GM19455 (cell line): ENCODE measurements around the gene GAPDH.
"Not testable (repeated sequence)": the region's sequence is repeated elsewhere in the genome, so short reads cannot be mapped to it uniquely, and the experiment has no call there.

Source experiments
- ATAC-seq: cut with Tn5 transposase; IDR thresholded peaks from one replicate; pipeline ENCODE4 v1.9.1; 2021; ENCODE audit not compliant: unreplicated experiment

The GAPDH gene

DNA sequence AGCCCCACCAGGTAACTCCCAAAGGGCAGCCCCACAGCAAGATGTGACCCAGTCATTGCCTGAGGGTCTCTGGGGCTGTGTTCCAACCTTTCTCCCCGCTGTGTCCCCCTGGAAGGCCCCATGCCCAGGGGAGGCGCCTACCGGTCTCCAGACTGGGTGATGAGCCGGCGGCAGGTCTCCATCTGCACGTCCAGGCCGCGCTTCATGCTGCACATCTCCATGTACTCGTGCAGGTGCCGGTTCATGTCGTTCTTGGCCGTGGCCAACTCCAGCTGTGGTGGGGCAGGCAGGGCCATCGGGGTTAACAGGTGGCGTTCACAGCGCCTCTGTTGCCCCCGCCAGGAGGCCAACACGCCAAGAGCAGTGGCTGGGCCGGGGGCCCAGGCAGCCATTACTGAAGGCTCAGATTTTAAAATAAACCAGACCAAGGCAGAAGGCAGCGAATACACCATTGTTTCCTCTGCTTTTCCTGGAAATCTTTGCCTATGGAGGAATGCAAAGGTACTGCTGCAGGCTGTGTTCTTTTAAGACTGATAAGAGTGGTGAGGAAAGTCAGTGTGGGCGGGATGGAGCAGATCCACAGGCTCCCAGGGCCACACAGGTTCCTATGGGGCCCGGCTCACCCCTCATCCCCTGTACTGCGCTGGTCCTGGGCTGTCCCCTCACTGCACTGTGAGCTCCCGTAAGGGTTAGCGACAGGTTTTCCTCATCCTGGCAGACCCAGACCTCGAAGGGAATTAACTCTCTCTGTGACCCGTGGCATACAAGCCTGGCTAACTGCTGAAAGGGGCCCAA, 7.3 kb downstream of the GAPDH start:
- no peak for ATAC-seq

DNA sequence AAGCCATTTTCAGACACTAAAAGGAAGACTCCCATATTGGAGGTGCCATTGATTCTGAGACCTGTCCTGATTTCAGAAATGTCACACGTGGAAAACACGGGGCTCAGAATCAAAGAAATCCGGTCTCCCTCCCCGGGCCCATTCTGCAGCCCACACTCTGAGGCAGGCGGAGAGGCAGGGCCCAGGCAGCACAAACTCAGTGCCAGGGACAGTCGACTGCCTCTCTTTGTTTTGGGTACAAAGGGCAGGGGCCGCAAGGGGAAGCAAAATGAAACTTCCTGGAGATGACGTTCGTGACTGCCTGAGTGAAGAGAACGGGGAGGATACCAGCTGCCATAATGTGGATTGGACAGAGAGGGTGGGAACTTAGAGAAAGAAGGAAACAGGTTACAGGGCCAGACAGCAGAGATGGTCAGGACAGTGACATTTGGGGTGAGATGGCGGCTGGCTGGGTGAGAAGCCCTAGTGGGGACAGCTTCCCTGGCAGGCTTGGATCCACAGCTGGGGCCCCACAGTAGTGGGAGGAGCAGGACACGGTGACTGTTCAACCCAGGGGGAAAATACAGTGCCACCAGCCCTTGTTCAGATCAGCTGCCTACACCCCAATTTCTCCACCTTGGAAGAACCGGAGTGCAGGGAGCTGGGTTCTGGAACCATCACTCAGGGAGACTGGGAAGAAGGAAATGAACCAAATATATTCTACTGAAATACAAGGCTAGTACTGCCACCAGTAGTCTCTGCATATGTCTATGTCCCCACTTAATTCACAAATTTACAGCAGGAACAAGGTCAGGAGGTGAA, 8.1 kb downstream of the GAPDH start:
- ATAC-seq, result no peak

GRCh38 chr12:6546016-6546415, 11.7 kb downstream of the GAPDH start:
- ATAC-seq, result no peak

- ATAC-seq, result no peak
Measured at GRCh38 chr12:6547566-6547965, 13.2 kb downstream of the GAPDH start.

DNA sequence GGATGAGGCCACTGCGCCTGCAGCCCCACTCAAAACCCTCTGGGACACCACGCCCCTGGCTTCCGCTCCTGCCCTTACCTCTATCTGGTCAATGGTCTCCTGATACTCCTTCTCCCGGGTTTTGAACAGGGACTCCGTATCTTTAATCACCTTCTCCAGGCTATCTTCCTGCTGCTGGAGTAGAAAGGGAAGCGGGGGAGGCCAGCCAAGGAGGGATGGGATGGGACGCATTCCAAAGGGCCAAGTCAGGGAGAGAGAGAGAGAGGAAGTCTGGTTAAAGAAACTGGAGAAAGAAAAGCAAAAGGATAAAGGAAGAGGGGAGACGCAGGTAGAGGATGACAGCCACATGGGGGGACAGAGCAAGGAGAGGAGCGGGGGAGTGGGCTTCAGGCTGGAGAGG, 13.7 kb downstream of the GAPDH start:
- no peak for ATAC-seq

- ATAC-seq, result no peak
Measured at GRCh38 chr12:6548556-6548955, 14.2 kb downstream of the GAPDH start.

DNA sequence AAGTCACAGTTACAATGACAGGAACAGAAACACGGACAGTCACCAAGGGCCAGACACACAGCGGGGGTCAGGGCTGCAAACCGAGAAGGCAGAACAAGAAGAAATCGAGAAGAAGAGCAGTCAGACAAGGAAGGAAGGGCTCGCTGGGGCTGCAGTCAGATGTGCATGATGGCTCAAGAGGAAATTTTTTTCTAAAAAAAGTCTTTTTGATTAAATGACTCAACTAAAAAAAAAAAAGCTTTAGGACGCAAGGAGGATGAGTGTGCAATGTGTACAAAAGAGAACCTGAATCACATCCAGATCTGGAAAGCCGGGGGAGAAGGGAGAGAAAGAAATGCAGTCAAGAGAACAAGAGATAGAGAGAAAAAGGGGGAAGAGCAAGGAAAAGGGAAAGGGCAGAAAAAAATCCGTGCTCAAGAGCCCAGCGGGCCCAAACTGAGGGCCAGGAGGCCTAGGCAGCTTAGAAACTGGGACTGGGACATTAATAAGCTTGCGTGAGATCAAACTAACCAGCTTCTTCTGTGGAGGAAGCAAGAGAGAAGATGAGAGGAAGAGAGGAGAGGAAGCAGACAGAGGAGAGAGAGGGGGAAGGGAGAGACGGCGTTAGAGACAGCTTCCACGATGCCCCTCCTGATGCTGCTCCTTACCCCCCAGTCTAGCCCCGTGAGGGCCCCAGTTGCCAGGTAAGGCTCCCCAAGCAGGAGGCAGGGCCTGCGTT, 14.8 kb downstream of the GAPDH start:
- ATAC-seq, result no peak

- ATAC-seq, result no peak
Measured at GRCh38 chr12:6549684-6550151, 15.4 kb downstream of the GAPDH start.

DNA sequence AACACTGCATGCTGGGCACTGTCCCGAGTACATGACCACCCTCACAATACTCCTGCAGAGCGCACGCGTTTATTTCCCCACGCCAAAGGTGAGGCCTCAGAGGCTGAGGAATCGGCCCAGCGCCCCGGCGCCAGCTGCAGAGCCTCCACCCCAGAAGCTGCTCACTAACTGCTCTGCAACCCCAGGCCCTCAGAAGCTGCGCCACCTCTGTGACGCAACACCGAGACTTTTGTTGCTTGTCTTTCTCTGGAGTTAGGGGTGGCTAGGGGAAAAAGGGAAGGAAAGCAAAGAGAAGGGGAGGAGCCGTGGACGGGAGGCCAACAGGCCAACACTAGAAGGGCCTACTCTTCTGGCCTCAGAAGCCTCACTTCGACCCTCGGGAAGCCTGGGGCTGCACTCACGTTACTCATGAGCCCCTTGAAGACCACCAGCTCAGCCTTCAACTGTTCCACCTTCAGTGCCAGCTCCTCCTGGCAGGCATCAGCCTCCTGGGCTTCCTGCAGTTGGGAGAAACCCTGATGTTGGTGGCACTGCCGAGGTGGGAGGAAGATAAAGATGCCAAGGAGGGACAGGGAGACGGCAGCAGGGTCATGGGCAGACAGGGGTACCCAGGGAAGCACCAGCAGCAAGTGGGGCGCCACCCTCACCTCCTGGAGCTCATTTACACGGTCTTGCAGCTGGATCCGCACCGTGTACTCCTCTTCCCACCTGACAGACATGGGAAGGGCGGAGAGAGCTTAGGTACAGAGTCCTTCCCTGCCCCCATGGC, 16.2 kb downstream of the GAPDH start:
- ATAC-seq, result no peak

DNA sequence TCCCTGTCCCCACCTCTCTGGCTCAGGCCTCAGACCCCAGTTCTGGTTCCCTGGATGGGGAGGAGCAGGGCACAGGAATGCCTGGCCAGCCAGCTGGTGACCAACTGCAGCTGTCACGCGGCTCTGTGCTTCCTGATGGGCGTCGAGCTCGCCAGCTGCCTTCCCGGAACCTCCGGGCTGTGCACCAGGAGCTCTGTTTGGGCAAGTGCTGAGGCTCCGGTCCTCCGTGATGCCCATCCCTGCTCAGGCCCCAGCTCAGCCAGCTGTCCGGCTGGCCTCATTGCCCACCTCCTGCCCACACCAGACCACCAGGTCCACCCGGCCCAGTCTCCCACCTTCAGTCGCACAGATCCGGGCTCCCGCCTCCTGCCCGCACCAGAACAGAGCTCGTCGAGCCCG, 16.7 kb downstream of the GAPDH start:
- no peak for ATAC-seq

- no peak for ATAC-seq
Measured at GRCh38 chr12:6551496-6552139, 17.3 kb downstream of the GAPDH start.

GRCh38 chr12:6552140-6552551, 17.8 kb downstream of the GAPDH start:
- no peak for ATAC-seq

DNA sequence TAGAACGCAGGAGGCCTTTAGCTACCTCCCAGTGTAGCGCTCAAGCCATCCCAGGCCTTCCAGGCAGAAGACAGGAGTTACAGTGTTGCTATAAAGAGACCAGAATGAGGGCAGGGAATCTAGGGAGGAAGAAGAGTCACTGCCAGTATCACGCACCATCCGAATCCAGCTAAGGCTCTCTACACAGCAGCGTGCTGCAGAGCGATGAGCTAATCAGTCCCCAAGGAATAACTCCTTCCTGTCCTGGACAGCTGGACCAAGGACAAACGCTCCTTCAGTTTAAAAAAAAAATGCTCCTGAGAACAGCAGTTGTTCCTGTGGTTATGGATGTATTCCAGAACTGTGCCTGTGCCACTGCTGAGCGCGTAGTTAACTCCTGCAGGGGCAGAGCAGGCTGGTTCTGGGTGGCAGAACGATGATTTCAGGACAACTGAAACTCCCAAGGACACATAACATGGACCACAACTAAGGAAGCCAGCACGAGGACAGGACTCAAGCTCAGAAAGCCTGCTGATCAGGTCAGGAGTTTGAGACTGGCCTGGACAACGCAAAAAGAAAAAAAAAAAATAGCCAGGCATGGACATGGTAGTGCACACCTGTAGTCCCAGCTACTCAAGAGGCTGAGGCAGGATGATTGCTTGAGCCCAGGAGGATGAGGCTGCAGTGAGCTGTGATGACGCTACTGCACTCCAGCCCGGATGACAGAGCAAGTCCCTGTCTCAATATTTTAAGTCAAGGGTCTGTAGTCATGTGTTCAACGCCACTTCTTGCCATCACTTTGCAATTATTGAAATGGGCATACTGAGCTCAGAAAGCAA, 18.9 kb downstream of the GAPDH start:
- ATAC-seq, result no peak

GRCh38 chr12:6554168-6555017, 20.1 kb downstream of the GAPDH start:
- ATAC-seq, result peak; percentile 48

DNA sequence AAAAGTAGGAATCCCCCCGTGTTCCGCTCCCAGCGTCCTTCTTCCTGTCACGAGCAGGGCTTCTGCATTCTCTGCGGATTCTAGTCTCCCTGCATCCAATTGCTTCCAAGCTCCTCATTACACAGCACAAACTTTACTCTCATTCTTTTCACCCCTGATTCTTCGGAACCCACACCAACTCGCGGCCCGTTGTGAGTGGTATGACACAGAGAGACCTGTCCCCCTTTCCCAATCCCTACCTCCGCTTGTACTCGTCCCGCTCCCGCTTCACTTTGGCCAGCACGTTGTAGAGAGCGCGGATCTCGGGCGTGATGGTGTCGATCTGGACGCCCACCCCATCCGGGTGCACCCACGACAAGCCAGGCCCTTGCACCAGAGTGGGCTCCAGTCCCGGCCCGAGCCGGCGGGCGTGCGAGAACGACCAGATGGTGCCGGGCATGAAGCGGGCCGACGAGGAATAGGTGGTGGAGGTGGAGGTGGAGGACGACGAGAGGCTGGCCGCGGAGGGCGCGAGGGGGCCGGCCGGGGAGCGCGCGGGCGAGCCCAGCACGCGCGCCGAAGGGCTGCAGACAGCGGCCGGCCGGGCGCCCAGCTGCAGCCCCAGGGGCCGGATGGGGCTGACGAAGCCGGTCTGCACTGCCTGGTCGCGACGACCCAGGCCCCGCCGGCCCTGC, 20.8 kb downstream of the GAPDH start:
- ATAC-seq, result peak; percentile 21

DNA sequence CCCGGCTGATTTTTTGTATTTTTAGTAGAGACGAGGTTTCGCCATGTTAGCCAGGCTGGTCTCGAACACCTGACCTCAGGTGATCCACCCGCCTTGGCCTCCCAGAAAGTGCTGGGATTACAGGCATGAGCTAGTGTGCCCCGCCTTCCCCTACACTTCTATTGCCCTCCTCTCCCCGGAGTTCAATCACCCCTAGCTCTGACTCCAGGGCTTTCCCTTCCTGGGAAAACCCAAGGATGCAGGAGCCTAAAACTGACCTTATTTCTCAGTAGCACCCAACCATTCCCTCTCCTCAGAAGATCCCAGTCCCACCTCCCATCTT, 22.1 kb downstream of the GAPDH start:
- ATAC-seq, result not testable (repeated sequence)

- no peak for ATAC-seq
Measured at GRCh38 chr12:6556857-6557256, 22.5 kb downstream of the GAPDH start.
